Osteocyte (in vitro differentiated cells): ENCODE measurements around the gene DAW1. TPM values are rescaled to one million over a fixed set of nuclear protein-coding genes. Genes with fewer than 3 reads are reported as not detected.

Source experiments
- DNase-seq: peaks from one replicate; pipeline ENCODE4 v3.0.0; 2021; ENCODE audit warnings: mixed read lengths; ENCODE audit not compliant: unreplicated experiment; ENCODE audit errors: extremely low spot score
- H3K27ac Mint-ChIP-seq: one replicate; pipeline ENCODE4 v1.8.0; 2021; ENCODE audit warnings: mild to moderate bottlenecking, mixed read lengths; ENCODE audit not compliant: unreplicated experiment
- H3K27me3 Mint-ChIP-seq: one replicate; pipeline ENCODE4 v1.8.0; 2021; ENCODE audit warnings: mixed read lengths; ENCODE audit not compliant: unreplicated experiment
- H3K36me3 Mint-ChIP-seq: one replicate; pipeline ENCODE4 v1.8.0; 2021; ENCODE audit warnings: mixed read lengths; ENCODE audit not compliant: unreplicated experiment
- H3K4me1 Mint-ChIP-seq: one replicate; pipeline ENCODE4 v1.8.0; 2021; ENCODE audit warnings: mixed read lengths; ENCODE audit not compliant: unreplicated experiment
- H3K4me3 Mint-ChIP-seq: one replicate; pipeline ENCODE4 v1.8.0; 2021; ENCODE audit warnings: mild to moderate bottlenecking, moderate library complexity, mixed read lengths; ENCODE audit not compliant: unreplicated experiment
- H3K9me3 Mint-ChIP-seq: one replicate; pipeline ENCODE4 v1.8.0; 2021; ENCODE audit warnings: mixed read lengths; ENCODE audit not compliant: unreplicated experiment
- total RNA-seq: library from RNA; stranded (reverse); gene quantifications from 2 replicates; pipeline ENCODE4 v1.2.1, GENCODE V29; 2021
- TF ChIP-seq, protein P1 (sequence below): fragments of 200-600 bp; sonication (generic); IDR thresholded peaks from 2 replicates; pipeline ENCODE4 v1.5.0; 2021; ENCODE audit warnings: antibody characterized with exemption, mild to moderate bottlenecking, moderate library complexity

The DAW1 gene
- total RNA-seq, 1 donor from 2014 or later: not detected

DNA sequence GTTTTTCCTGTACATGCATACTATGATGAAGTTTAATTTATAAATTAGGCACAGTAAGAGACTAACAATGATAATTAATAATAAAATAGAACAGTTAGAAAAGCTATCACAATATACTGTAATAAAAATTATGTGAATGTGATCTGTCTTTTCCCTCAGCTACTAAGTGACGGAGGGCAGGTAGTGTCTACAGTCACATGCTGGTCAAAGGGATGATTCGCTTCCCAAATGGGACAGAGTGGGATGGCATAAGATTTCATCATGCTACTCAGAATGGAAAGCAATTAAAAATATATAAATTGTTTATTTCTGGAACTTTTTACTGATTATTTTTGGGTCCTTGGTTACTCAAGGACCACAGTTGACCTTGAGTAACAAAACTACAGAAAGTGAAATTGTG lies 71.5 kb downstream of the DAW1 start:
- no peak overlapping the region for H3K27ac Mint-ChIP-seq
- H3K36me3 Mint-ChIP-seq: no peaks in the 10 kb centered on the region
- DNase-seq: no peak
- TF ChIP-seq, protein P1, sequence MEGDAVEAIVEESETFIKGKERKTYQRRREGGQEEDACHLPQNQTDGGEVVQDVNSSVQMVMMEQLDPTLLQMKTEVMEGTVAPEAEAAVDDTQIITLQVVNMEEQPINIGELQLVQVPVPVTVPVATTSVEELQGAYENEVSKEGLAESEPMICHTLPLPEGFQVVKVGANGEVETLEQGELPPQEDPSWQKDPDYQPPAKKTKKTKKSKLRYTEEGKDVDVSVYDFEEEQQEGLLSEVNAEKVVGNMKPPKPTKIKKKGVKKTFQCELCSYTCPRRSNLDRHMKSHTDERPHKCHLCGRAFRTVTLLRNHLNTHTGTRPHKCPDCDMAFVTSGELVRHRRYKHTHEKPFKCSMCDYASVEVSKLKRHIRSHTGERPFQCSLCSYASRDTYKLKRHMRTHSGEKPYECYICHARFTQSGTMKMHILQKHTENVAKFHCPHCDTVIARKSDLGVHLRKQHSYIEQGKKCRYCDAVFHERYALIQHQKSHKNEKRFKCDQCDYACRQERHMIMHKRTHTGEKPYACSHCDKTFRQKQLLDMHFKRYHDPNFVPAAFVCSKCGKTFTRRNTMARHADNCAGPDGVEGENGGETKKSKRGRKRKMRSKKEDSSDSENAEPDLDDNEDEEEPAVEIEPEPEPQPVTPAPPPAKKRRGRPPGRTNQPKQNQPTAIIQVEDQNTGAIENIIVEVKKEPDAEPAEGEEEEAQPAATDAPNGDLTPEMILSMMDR: no peak
- no peaks in the 10 kb centered on the region for H3K9me3 Mint-ChIP-seq
- no peaks in the 10 kb centered on the region for H3K4me1 Mint-ChIP-seq
- H3K4me3 Mint-ChIP-seq: no peak overlapping the region
- no peaks in the 10 kb centered on the region for H3K27me3 Mint-ChIP-seq

DNA sequence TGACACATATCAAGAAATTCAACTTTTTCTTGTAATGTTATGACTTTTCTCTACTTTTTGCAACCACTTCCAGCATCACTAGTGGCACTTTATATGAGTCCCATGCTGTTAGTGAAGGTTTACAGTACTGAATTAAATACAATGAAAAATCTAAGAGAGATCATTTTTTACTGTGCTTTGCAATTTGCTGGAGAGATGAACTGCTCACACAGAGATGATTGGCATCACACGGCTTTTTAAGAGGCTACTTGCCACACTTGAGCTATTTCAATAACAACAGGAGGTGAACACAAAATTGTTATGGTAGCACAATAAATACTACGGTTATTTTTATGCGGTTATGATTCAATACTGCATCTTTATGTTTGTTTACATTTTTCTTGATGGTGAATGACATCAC lies 88.9 kb downstream of the DAW1 start:
- no peaks in the 10 kb centered on the region for H3K9me3 Mint-ChIP-seq
- no peaks in the 10 kb centered on the region for H3K4me1 Mint-ChIP-seq
- H3K27me3 Mint-ChIP-seq: no peaks in the 10 kb centered on the region
- no peak overlapping the region for H3K27ac Mint-ChIP-seq
- no peak overlapping the region for H3K4me3 Mint-ChIP-seq
- H3K36me3 Mint-ChIP-seq: no peaks in the 10 kb centered on the region
- TF ChIP-seq, protein P1: no peak
- DNase-seq: no peak

DNA sequence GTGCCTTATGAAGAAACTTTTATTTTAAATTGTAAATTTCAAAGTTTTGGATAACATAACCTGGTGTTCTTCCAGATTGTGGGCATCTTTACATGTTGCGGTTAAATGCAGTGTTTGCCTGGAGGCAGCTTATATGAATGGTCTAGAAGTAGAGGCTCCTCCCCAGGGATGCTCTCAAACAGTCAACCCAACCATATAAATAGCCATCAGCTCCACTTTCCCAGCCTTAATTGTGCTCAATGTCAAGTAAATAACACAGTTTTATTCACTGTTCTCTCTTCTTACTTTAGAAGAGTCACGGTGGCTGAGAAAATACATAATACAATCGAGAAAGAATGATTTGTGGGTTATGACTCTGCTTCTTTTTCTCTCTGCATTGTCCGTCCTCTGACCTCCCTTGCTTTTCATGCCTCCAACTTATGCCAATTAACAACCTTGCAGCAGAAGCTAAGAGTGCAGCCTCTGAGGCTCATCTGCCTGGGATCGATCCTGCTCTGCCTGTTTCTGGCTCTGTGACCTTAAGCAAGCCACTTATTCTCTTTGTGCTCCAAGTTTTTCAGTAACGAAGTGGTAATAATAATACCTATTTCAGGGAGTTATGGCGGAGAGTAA lies 100.3 kb downstream of the DAW1 start:
- Mint-ChIP-seq H3K36me3 (no peaks in the 10 kb centered on the region), H3K4me3 (no peak overlapping the region), H3K9me3 (no peaks in the 10 kb centered on the region), H3K27ac (no peak overlapping the region), H3K4me1 (no peaks in the 10 kb centered on the region), H3K27me3 (no peaks in the 10 kb centered on the region)
- TF ChIP-seq, protein P1: no peak
- no peak for DNase-seq

DNA sequence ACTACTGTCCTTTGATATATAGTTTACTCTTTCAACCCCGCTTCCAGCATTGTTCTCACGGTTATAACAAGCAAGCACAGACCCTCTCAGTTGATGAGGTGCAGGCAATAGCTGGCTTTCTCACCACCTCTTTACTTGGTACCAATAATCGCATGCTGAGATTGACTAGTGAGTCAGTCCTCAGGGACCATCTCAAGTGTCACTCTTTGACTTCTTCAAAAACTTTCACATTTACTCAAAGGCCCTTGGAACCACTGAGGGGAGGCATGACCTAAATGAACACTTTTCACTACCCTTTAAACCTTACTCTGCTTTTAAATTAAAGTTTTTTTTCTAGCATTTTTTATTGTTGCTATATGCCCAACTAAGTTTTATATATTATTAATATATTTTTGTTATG lies 101.8 kb downstream of the DAW1 start:
- no peak for DNase-seq
- Mint-ChIP-seq H3K27ac (no peak overlapping the region), H3K4me3 (no peak overlapping the region)

More for the DNA sequence above, 101.8 kb downstream of the DAW1 start:
- H3K27me3 Mint-ChIP-seq: no peaks in the 10 kb centered on the region
- TF ChIP-seq, protein P1: no peak
- H3K9me3 Mint-ChIP-seq: no peaks in the 10 kb centered on the region
- H3K36me3 Mint-ChIP-seq: no peaks in the 10 kb centered on the region
- H3K4me1 Mint-ChIP-seq: no peaks in the 10 kb centered on the region

Other genes with a start within 250 kb of the DAW1 start
- gene SCYGR5, start 204.8 kb upstream of the DAW1 start, total RNA-seq: not detected in 2 replicates
- not detected in 2 replicates for gene SLC19A3, start 153.6 kb upstream of the DAW1 start, total RNA-seq
- not detected in 2 replicates for gene SCYGR6, start 146.9 kb upstream of the DAW1 start, total RNA-seq
- gene SCYGR7, start 143.3 kb upstream of the DAW1 start, total RNA-seq: not detected in 2 replicates
- gene SCYGR8, start 125.7 kb upstream of the DAW1 start, total RNA-seq: not detected in 2 replicates
- not detected in 2 replicates for gene CCL20, start 57.8 kb upstream of the DAW1 start, total RNA-seq